B cell (primary cell): ENCODE data around the gene YARS1.

ENCODE experiments used
- EZH2 ChIP-seq: IDR thresholded peaks from 2 replicates; pipeline ENCODE4 v1.6.1; 2012; ENCODE audit warnings: borderline replicate concordance, low read depth, mild to moderate bottlenecking, moderate library complexity, low read length; ENCODE audit not compliant: insufficient read depth, poor library complexity, severe bottlenecking
- TF ChIP-seq, protein P1 (sequence below): fragments of 200-600 bp; IDR thresholded peaks from one replicate; pipeline ENCODE4 v1.8.0; 2022; ENCODE audit warnings: antibody characterized with exemption, mild to moderate bottlenecking

DNA sequence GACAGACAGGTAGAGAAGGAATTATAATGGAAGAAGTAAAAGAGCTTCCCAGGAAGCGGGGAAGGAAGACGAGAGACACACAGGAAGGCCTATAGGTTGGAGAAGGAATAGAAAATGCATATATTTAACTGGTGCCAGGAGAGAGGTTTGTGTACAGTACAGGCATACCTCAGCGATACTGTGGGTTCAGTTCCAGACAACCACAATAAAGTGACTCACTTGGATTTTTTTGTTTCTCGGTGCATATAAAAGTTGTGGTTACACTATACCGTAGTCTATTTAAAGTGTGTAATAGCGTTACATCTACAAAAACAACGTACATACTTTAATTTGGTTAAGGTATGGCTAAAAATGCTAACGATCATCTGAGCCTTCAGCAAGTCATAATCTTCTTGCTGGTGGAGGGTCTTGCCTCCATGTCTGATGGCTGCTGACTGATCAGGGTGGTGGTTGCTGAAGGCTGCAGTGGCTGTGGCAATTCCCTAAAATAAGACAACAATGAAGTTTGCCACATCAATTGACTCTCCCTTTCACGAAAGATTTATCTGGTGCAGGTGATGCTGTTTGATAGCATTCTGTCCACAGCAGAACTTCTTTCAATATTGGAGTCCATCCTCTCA lies 16.0 kb downstream of the YARS1 start:
- TF ChIP-seq, protein P1, sequence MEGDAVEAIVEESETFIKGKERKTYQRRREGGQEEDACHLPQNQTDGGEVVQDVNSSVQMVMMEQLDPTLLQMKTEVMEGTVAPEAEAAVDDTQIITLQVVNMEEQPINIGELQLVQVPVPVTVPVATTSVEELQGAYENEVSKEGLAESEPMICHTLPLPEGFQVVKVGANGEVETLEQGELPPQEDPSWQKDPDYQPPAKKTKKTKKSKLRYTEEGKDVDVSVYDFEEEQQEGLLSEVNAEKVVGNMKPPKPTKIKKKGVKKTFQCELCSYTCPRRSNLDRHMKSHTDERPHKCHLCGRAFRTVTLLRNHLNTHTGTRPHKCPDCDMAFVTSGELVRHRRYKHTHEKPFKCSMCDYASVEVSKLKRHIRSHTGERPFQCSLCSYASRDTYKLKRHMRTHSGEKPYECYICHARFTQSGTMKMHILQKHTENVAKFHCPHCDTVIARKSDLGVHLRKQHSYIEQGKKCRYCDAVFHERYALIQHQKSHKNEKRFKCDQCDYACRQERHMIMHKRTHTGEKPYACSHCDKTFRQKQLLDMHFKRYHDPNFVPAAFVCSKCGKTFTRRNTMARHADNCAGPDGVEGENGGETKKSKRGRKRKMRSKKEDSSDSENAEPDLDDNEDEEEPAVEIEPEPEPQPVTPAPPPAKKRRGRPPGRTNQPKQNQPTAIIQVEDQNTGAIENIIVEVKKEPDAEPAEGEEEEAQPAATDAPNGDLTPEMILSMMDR, result no peak
- no peak for TF ChIP-seq EZH2
